Stomach smooth muscle (tissue), 2 donors: ENCODE measurements around the gene SWT1.

Source experiments
- H3K27ac ChIP-seq: one replicate; pipeline ENCODE4 v1.7.0; 2013; ENCODE audit warnings: mild to moderate bottlenecking, low read length, inconsistent platforms
- H3K27me3 ChIP-seq, 2 donors: one replicate each; pipeline ENCODE4 v1.7.0; 2013; ENCODE audit warnings: low read length in 2 of 2; ENCODE audit not compliant: insufficient read depth in 2 of 2, control insufficient read depth in 1 of 2
- H3K36me3 ChIP-seq, 2 donors: one replicate each; pipeline ENCODE4 v1.7.0; 2013; ENCODE audit warnings: low read length in 2 of 2; ENCODE audit not compliant: control insufficient read depth in 2 of 2, insufficient read depth in 2 of 2
- H3K4me1 ChIP-seq: one replicate; pipeline ENCODE4 v1.7.0; 2013; ENCODE audit warnings: low read length; ENCODE audit not compliant: control insufficient read depth, insufficient read depth
- H3K4me3 ChIP-seq, 2 donors: one replicate each; pipeline ENCODE4 v1.7.0; 2013; ENCODE audit warnings: low read length in 2 of 2
- H3K9ac ChIP-seq, 2 donors: one replicate each; pipeline ENCODE4 v1.7.0; 2013; ENCODE audit warnings: low read length in 2 of 2, mild to moderate bottlenecking in 1 of 2
- H3K9me3 ChIP-seq, 2 donors: one replicate each; pipeline ENCODE4 v1.7.0; 2013; ENCODE audit warnings: low read length in 2 of 2; ENCODE audit not compliant: control insufficient read depth in 2 of 2
- donor health status: healthy.
- donor health status: Pancreatic carcinoma.

Gene SWT1

DNA sequence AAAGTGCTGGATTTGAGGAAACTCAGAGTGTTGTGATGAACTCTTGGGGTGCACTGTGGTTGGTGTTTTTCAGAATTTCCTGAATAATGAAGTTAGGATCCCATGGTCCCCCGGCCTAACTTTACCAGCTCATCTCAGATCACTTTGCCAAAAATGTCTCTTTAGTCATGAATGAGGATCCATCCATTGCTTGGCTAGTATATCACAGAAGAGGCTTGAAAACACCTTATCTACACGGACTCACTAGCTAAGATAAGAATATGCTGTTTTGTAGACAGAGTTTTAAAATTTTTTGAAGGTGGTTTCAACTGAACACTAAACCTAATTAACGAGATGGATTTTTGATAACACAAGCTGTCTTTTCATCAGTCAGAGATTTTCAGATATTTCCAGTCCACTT, 106.3 kb downstream of the SWT1 start:
- Histone ChIP-seq H3K27me3 (no peaks in the 10 kb centered on the region), H3K4me3 (no peak overlapping the region), H3K9ac (no peak overlapping the region), H3K9me3 (no peaks in the 10 kb centered on the region), H3K4me1 (no peaks in the 10 kb centered on the region), H3K27ac (no peak overlapping the region), H3K36me3 (no peaks in the 10 kb centered on the region)

DNA sequence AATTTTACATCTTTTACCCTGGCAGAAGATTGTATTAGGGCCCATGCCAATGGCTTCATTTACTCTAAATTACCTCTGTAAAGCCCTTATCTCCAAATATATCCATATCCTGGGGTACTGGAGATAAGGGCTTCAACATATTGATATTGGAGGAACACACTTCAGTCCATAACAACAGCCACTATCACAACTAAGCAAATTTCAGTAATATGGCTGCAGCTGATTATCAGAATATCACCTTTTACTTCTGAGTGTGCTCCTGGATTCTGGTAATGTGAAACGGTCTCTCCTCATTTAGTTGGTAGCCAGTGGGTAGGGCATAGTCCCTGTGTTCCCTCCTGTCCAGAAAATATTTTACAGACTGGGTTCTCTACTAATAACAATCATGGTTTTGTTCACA, 106.8 kb downstream of the SWT1 start:
- Histone ChIP-seq H3K9ac (no peak overlapping the region), H3K27me3 (no peaks in the 10 kb centered on the region), H3K36me3 (no peaks in the 10 kb centered on the region)

GRCh38 chr1:185265314-185265713, 108.3 kb downstream of the SWT1 start:
- H3K9me3 ChIP-seq: no peaks in the 10 kb centered on the region
- no peaks in the 10 kb centered on the region for H3K36me3 ChIP-seq
- no peaks in the 10 kb centered on the region for H3K27me3 ChIP-seq
- H3K9ac ChIP-seq: no peak overlapping the region
- H3K4me1 ChIP-seq: no peaks in the 10 kb centered on the region
- H3K4me3 ChIP-seq: no peak overlapping the region
- H3K27ac ChIP-seq: no peak overlapping the region

More for the DNA sequence above, 106.8 kb downstream of the SWT1 start:
- Histone ChIP-seq H3K9me3 (no peaks in the 10 kb centered on the region), H3K4me3 (no peak overlapping the region), H3K27ac (no peak overlapping the region), H3K4me1 (no peaks in the 10 kb centered on the region)

DNA sequence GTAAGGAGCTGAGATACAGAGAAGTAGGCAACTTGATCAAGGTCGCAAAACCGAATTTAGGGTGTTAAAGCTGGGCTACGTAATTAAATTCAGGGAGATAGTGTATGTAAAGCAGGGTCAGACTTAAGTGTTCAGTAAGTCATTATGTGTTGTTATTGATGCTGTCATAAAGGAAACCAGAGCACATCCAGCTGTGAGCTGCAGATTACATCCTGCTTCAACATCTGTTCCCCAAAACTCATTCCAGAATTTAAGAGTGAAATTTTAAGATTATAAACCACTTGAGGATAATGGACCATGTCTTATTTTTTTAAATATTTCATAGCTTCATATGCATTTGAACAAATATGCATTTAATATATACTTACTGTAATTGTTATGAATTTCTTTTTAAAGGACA, 110.3 kb downstream of the SWT1 start:
- Histone ChIP-seq H3K27me3 (no peaks in the 10 kb centered on the region), H3K9ac (no peak overlapping the region), H3K9me3 (no peaks in the 10 kb centered on the region), H3K27ac (no peak overlapping the region), H3K4me3 (no peak overlapping the region), H3K36me3 (no peaks in the 10 kb centered on the region), H3K4me1 (no peaks in the 10 kb centered on the region)

GRCh38 chr1:185267701-185268100, 110.7 kb downstream of the SWT1 start:
- Histone ChIP-seq H3K27ac (no peak overlapping the region), H3K4me1 (no peaks in the 10 kb centered on the region), H3K4me3 (no peak overlapping the region), H3K9me3 (no peaks in the 10 kb centered on the region), H3K9ac (no peak overlapping the region), H3K27me3 (no peaks in the 10 kb centered on the region), H3K36me3 (no peaks in the 10 kb centered on the region)

DNA sequence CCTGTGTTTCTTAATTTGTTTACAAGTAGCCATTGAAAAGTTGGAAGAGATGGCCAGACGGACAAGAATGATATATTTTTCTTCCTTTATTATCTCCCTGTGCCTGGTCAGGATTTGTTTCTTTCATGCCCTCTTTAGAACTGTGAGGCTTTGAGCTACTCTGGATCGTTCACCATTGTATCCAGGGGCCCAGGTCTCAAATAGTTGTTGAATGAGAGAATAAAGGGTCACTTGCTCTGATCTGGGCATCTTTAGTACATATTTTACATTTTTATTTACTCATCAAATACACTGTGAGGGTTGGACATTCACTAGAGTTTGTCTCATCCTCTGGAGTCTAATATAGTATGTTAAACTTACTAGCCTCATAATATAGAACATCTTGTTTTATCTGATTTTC, 111.4 kb downstream of the SWT1 start:
- H3K27me3 ChIP-seq: no peaks in the 10 kb centered on the region
- no peaks in the 10 kb centered on the region for H3K9me3 ChIP-seq
- H3K4me3 ChIP-seq: no peak overlapping the region
- no peaks in the 10 kb centered on the region for H3K36me3 ChIP-seq
- no peak overlapping the region for H3K9ac ChIP-seq
- H3K27ac ChIP-seq: no peak overlapping the region
- no peaks in the 10 kb centered on the region for H3K4me1 ChIP-seq

GRCh38 chr1:185271921-185272320, 115.0 kb downstream of the SWT1 start:
- Histone ChIP-seq H3K9ac (no peak overlapping the region), H3K4me1 (no peaks in the 10 kb centered on the region), H3K27ac (no peak overlapping the region), H3K27me3 (no peaks in the 10 kb centered on the region), H3K9me3 (no peaks in the 10 kb centered on the region), H3K4me3 (no peak overlapping the region), H3K36me3 (peaks cover 0 to 2% of the 10 kb centered on the region in 2 donors)

- H3K9me3 ChIP-seq: no peaks in the 10 kb centered on the region
- H3K27me3 ChIP-seq: no peaks in the 10 kb centered on the region
- H3K36me3 ChIP-seq: peaks cover 2 to 4% of the 10 kb centered on the region in 2 donors
- no peak overlapping the region for H3K27ac ChIP-seq
- no peaks in the 10 kb centered on the region for H3K4me1 ChIP-seq
- H3K4me3 ChIP-seq: no peak overlapping the region
- no peak overlapping the region for H3K9ac ChIP-seq
These were observed 122.6 kb downstream of the SWT1 start for GRCh38 chr1:185279571-185279970.

DNA sequence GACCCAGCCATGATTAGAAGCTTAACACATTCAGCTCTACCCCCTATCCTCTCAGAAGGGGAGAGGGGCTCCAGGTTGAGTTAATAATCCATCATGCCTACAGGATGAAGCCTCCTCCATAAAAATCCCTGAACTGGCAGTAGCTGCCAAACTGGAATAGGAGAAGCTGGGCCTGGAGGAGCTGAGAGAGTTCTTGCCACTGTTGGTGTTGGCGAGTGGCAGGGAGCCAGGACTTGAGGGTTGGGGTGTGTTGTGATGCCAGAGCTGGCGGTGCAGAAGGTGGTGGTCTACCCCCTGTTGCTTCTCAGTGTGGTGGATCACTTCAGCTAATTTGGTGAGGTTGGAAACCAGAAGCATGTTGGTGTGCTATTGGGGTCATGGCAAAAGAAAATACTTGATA, 123.6 kb downstream of the SWT1 start:
- H3K27me3 ChIP-seq: no peaks in the 10 kb centered on the region
- H3K36me3 ChIP-seq: peaks cover 2 to 4% of the 10 kb centered on the region in 2 donors
- no peak overlapping the region for H3K9ac ChIP-seq
- H3K4me1 ChIP-seq: no peaks in the 10 kb centered on the region
- H3K27ac ChIP-seq: no peak overlapping the region
- H3K9me3 ChIP-seq: no peaks in the 10 kb centered on the region
- no peak overlapping the region for H3K4me3 ChIP-seq

GRCh38 chr1:185281245-185281644, 124.3 kb downstream of the SWT1 start:
- Histone ChIP-seq H3K36me3 (peaks cover 1 to 4% of the 10 kb centered on the region in 2 donors), H3K4me1 (no peaks in the 10 kb centered on the region), H3K27ac (no peak overlapping the region), H3K27me3 (no peaks in the 10 kb centered on the region), H3K4me3 (no peak overlapping the region), H3K9ac (no peak overlapping the region), H3K9me3 (no peaks in the 10 kb centered on the region)

- Histone ChIP-seq H3K4me3 (no peak overlapping the region), H3K27ac (no peak overlapping the region), H3K36me3 (peaks cover 0 to 4% of the 10 kb centered on the region in 2 donors), H3K27me3 (no peaks in the 10 kb centered on the region), H3K9me3 (no peaks in the 10 kb centered on the region), H3K4me1 (no peaks in the 10 kb centered on the region), H3K9ac (no peak overlapping the region)
These were observed 127.1 kb downstream of the SWT1 start for GRCh38 chr1:185284116-185284515.
